ENCODE results near the gene NAGPA.

NAGPA gene

DNA sequence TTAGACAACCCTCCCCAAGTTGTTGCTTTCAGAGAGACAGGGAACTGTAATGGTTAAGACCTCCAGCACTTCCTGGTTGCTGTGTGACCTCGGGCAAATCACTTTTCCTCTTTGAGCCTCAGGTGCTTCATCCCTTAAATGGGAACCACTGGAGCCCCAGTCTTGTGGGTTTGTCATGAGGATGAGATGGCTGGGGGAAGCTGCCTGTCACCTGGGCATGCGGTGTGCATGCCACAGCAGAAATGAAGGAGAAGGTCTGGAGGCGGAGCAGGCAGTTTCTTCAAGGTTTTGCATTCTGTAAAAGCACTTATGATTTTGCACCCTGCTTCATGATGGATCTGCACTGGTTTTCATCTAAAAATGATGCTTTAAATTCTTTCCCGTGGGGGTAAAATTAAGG, 22.1 kb downstream of the NAGPA start:
- Histone ChIP-seq H3K4me2 (ENCODE audit: low read length) (no peak overlapping the region), H3K9ac (ENCODE audit: low read length) (no peak overlapping the region)

DNA sequence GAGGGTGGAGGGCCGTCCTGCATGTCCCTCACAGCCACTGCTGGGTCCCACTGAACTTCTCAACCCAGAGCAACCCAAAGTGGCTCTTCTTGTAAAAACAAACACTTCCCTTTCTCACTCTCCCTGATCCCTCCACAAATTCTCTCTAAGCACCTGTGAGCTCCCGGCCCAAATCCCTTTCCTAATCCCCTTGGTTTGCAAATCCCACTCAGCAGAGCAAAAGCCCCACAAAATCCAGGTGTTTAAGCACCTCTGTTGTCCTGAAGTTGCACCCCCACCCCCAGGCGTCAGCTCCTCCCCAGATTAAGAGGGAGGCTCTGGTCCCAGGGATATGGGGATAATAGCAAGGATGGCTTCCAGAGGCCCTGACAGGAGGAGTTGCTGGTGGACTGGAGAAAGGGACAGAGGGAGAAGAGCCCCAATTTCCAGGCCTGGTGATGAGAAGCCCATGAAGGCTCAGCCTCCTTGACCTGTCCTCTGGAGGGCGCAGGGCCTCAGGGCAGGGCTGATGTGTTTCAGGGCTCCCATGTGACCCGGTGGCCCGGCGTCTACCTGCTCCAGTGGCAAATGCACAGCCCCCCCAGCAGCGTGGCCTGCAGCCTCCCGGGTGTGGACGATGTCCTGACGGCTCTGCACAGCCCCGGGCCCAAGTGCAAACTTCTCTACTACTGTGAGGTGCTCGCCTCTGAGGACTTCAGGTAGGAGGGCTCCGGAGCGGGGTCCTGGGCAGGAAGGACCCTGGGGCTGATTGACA, 23.0 kb downstream of the NAGPA start:
- H3K9me3 ChIP-seq (ENCODE audit: low read length) = no peaks in the 10 kb centered on the region
- no peaks in the 10 kb centered on the region for H3K4me1 ChIP-seq (ENCODE audit: insufficient read depth, low read length, severe bottlenecking)
- TF ChIP-seq, protein P1, sequence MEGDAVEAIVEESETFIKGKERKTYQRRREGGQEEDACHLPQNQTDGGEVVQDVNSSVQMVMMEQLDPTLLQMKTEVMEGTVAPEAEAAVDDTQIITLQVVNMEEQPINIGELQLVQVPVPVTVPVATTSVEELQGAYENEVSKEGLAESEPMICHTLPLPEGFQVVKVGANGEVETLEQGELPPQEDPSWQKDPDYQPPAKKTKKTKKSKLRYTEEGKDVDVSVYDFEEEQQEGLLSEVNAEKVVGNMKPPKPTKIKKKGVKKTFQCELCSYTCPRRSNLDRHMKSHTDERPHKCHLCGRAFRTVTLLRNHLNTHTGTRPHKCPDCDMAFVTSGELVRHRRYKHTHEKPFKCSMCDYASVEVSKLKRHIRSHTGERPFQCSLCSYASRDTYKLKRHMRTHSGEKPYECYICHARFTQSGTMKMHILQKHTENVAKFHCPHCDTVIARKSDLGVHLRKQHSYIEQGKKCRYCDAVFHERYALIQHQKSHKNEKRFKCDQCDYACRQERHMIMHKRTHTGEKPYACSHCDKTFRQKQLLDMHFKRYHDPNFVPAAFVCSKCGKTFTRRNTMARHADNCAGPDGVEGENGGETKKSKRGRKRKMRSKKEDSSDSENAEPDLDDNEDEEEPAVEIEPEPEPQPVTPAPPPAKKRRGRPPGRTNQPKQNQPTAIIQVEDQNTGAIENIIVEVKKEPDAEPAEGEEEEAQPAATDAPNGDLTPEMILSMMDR (IDR thresholded peaks at IDR 0.05; ENCODE audit: low read length) = no peak; the same call in 1 of the 2 replicates
- no peak for TF ChIP-seq EZH2 (IDR thresholded peaks at IDR 0.05; ENCODE audit: borderline replicate concordance, low read length)
- H3F3A ChIP-seq (ENCODE audit: insufficient read depth, low read length) = no peaks in the 10 kb centered on the region
- no peaks in the 10 kb centered on the region for H3K27me3 ChIP-seq (ENCODE audit: insufficient read depth, low read length)
- H3K4me2 ChIP-seq (ENCODE audit: low read length) = no peak overlapping the region
- H3K9me2 ChIP-seq (ENCODE audit: low read depth, low read length) = no peaks in the 10 kb centered on the region
- H3K79me2 ChIP-seq (ENCODE audit: insufficient read depth, low read length) = no peaks in the 10 kb centered on the region
- no peak overlapping the region for H2AFZ ChIP-seq (ENCODE audit: low read length)
- H3K9ac ChIP-seq (ENCODE audit: low read length) = no peak overlapping the region
- no peak overlapping the region for H3K27ac ChIP-seq (ENCODE audit: low read depth, low read length, poor library complexity, severe bottlenecking)
- H3K36me3 ChIP-seq (ENCODE audit: insufficient read depth, low read length) = no peaks in the 10 kb centered on the region
- H3K4me3 ChIP-seq (ENCODE audit: low read depth, low read length, poor library complexity, severe bottlenecking) = no peak overlapping the region
- no peaks in the 10 kb centered on the region for H4K20me1 ChIP-seq (ENCODE audit: insufficient read depth, low read length)

More for the DNA sequence above, 22.1 kb downstream of the NAGPA start:
- Histone ChIP-seq H3K9me2 (ENCODE audit: low read depth, low read length) (no peaks in the 10 kb centered on the region), H3K9me3 (ENCODE audit: low read length) (no peaks in the 10 kb centered on the region), H3K79me2 (ENCODE audit: insufficient read depth, low read length) (no peaks in the 10 kb centered on the region), H3K4me3 (ENCODE audit: low read depth, low read length, poor library complexity, severe bottlenecking) (no peak overlapping the region), H3K4me1 (ENCODE audit: insufficient read depth, low read length, severe bottlenecking) (no peaks in the 10 kb centered on the region), H4K20me1 (ENCODE audit: insufficient read depth, low read length) (no peaks in the 10 kb centered on the region), H3K27me3 (ENCODE audit: insufficient read depth, low read length) (no peaks in the 10 kb centered on the region), H3K27ac (ENCODE audit: low read depth, low read length, poor library complexity, severe bottlenecking) (no peak overlapping the region), H3F3A (ENCODE audit: insufficient read depth, low read length) (no peaks in the 10 kb centered on the region), H2AFZ (ENCODE audit: low read length) (no peak overlapping the region), H3K36me3 (ENCODE audit: insufficient read depth, low read length) (no peaks in the 10 kb centered on the region)
- TF ChIP-seq, protein P1 (IDR thresholded peaks at IDR 0.05; ENCODE audit: low read length) = no peak
- no peak for TF ChIP-seq EZH2 (IDR thresholded peaks at IDR 0.05; ENCODE audit: borderline replicate concordance, low read length)

DNA sequence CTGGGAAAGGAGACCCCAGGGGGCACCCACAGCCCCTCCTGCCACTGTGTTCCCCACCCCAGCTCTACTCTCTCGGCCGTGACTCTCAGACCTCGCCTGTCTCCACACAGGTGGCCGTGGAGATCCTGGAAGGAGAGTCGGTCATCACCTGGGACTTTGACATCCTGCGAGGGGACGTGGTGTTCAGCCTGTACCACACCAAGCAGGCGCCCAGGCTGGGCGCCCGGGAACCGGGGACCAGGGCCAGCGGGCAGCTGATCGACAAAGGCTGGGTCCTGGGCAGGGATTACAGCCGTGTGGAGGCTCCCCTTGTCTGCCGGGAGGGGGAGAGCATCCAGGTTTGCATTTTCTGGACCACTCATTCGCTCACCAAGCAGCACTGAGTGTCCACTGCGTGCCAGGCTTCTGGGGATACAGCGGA, 25.4 kb downstream of the NAGPA start:
- H3K27me3 ChIP-seq (ENCODE audit: insufficient read depth, low read length) = no peaks in the 10 kb centered on the region
- no peaks in the 10 kb centered on the region for H4K20me1 ChIP-seq (ENCODE audit: insufficient read depth, low read length)
- H3K9me2 ChIP-seq (ENCODE audit: low read depth, low read length) = no peaks in the 10 kb centered on the region
- H3K79me2 ChIP-seq (ENCODE audit: insufficient read depth, low read length) = no peaks in the 10 kb centered on the region
- H3K27ac ChIP-seq (ENCODE audit: low read depth, low read length, poor library complexity, severe bottlenecking) = no peak overlapping the region
- no peak overlapping the region for H3K4me3 ChIP-seq (ENCODE audit: low read depth, low read length, poor library complexity, severe bottlenecking)
- H3K9ac ChIP-seq (ENCODE audit: low read length) = no peak overlapping the region
- H3K9me3 ChIP-seq (ENCODE audit: low read length) = no peaks in the 10 kb centered on the region
- H3K4me2 ChIP-seq (ENCODE audit: low read length) = no peak overlapping the region
- no peaks in the 10 kb centered on the region for H3F3A ChIP-seq (ENCODE audit: insufficient read depth, low read length)
- no peak for TF ChIP-seq EZH2 (IDR thresholded peaks at IDR 0.05; ENCODE audit: borderline replicate concordance, low read length)
- TF ChIP-seq, protein P1 (IDR thresholded peaks at IDR 0.05; ENCODE audit: low read length) = no peak
- H3K4me1 ChIP-seq (ENCODE audit: insufficient read depth, low read length, severe bottlenecking) = no peaks in the 10 kb centered on the region
- no peak overlapping the region for H2AFZ ChIP-seq (ENCODE audit: low read length)
- H3K36me3 ChIP-seq (ENCODE audit: insufficient read depth, low read length) = no peaks in the 10 kb centered on the region

Measured in OCI-LY1 (cell line).